HG02870 (cell line): Measurements from ENCODE around the gene PHF19.

ENCODE experiments used
- ATAC-seq: cut with Tn5 transposase; IDR thresholded peaks from one replicate; pipeline ENCODE4 v1.9.1; 2021; ENCODE audit warnings: mild to moderate bottlenecking, moderate library complexity; ENCODE audit not compliant: unreplicated experiment

PHF19 gene

GRCh38 chr9:120818595-120818994 lies 58.4 kb downstream of the PHF19 start:
- no peak for ATAC-seq

- no peak for ATAC-seq
These were observed 61.9 kb downstream of the PHF19 start for GRCh38 chr9:120815075-120815474.

- no peak for ATAC-seq
These were observed 68.1 kb downstream of the PHF19 start for GRCh38 chr9:120808931-120809330.

- ATAC-seq: no peak
These were observed 69.2 kb downstream of the PHF19 start for GRCh38 chr9:120807607-120808379.
